HG03135 (cell line): ENCODE data around the gene CPZ.

Source experiments
- ATAC-seq: cut with Tn5 transposase; IDR thresholded peaks from one replicate; pipeline ENCODE4 v1.9.1; 2021; ENCODE audit warnings: mild to moderate bottlenecking, moderate library complexity; ENCODE audit not compliant: unreplicated experiment

The CPZ gene

DNA sequence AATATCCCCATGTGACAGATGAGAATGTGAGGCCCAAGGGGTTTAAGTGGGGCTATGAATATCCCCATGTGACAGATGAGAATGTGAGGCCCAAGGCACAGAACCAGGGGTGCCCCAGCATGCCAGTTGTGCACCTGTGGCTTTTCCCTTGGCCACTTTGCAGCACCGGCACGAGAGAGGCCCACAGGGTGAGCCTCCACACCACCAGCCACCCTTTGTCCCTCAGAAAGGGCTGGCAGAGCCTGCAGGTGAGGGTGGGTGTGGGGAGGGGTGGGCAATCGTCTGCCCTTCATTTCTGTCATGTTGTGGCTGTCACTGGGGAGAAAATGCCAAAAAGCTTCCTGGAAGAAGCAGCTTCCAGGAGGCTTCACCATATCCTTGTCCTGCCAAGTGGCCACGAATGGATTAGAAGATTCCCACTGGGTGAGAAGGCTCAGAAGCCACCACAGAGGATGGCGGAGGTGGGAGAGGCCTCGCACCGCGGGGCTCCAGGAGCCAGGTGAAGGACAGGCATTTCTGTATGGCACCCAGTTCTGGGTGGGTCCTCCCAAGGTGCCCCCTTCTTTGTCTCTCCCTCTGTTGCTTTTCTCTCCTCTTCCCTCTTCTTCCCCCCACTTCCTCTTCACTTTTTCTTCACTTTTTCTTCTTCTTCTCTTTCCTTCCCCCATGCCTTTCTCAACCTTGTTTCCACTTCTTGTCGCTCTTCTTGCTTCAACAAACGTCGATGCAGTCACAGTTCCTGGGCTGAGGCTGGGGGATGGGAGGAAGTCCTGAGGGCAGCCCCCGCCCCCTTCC lies 12.8 kb upstream of the CPZ start:
- no peak for ATAC-seq

DNA sequence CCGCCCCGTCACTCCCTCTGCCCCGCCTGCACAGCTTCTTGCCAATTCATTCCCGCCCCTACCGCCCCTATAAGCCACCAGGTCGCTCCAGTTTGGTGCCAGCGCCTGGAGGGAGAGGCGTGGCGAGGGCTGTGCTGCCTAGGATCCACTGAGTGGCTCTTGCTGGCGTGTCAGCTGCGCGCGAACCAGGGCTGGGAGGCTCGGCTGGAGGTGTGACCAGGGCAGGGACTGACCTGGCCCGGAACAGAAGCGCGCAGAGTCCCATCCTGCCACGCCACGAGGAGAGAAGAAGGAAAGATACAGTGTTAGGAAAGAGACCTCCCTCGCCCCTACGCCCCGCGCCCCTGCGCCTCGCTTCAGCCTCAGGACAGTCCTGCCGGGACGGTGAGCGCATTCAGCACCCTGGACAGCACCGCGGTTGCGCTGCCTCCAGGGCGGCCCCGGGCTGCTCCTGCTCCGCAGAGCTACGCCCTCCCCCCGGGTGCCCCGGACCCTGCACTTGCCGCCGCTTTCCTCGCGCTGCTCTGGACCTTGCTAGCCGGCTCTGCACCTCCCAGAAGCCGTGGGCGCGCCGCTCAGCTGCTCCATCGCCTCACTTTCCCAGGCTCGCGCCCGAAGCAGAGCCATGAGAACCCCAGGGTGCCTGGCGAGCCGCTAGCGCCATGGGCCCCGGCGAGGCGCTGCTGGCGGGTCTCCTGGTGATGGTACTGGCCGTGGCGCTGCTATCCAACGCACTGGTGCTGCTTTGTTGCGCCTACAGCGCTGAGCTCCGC lies 12.1 kb upstream of the CPZ start, which contains the start of gene GPR78:
GPR78 (plus strand) TSS at position 72 of the 773 bp plus-strand sequence; CDS start at position 663, 591 bp downstream.
- no peak for ATAC-seq

GRCh38 chr4:8581094-8581861 lies 11.3 kb upstream of the CPZ start:
- ATAC-seq, result no peak

DNA sequence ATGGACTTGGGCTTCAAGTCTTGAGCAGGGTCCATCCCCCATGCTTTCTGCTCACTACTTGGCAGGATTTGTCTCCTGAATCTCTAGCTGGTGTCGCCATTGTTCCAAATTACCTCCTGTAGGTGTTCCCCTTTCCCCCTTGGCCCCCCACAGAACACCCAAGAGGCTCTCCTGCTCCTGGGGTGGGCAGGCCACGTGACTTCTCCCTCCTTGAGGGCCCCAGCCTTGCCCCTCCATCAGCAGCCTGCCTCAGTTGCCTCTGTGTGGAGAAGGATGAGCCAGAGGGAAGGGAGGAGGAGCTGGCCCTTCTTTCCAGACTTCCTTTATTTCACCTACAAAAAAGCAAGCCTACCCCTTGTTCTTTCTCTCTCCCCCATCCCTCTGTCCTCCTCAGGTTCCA lies 10.5 kb upstream of the CPZ start:
- ATAC-seq, result no peak

DNA sequence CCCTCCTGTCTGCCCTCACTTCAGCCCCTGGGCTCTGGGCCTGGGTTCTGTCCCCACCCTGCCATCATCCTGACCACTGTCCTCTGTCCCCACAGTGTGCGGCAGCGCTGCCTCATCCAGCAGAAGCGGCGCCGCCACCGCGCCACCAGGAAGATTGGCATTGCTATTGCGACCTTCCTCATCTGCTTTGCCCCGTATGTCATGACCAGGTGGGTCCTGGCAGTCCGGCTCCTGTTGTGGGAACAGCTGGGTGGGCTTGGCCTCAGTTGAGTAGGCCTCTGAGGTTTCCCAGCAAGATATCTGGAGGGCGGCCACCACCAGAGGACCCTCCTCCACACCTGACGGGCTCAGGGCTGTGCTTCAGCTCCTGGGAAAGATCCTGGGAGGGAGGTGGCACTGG lies 10.1 kb upstream of the CPZ start:
- no peak for ATAC-seq

DNA sequence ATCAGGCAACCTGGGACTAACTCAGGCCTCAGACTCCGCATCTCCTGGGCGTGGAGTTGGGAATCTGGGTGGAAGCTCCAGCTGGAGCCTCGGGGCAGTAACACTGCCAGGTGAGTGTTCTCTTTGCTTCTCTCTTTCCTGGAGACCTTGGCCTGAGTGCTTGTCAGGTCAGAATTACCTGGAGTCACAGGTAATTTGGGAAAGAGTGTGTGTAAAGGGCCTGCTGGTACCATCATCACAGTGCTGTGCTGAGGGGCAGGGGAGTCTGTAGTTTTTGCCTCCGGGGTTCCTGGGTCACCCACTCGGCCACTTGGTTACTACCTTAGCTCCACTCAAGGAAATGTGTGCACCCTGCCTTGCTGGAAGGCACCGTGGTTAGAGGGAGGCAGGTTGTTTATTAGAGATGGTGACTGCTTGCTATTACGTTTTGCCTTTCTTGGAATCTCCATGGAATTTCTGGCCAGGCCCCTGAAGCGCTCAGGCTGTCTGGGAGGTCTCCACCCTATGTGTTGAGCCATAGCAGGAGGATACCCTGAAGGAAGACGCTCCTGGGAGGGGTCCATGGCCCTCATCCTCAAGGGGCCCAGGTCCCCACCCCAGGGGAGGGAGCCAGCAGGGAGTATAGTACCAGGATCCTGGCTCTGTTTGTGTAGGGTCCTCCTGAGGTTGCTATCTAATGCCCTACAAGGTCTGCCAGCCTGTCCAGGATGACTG lies 9.5 kb upstream of the CPZ start:
- ATAC-seq, result no peak

- no peak for ATAC-seq
Observed at GRCh38 chr4:8583655-8584025, 8.9 kb upstream of the CPZ start.

DNA sequence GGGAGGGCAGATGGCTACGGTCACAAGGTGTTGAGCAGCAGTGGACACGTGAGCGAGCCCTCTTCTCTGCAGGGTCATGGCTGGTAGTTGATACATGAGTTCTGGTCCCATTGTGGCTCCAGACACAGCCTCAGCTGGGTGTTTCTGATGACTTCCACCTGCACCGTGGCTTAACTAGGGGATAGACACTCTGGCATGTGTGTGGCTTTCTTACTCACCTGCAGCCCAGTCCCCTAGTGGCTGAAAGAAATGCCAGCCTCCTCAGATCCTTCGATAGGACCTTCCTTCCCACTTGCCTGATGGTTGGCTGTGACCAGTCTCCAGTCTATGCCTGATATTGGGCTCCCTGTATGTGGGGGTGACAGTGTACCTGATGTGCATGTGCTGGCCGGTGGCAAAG lies 7.4 kb upstream of the CPZ start:
- no peak for ATAC-seq

DNA sequence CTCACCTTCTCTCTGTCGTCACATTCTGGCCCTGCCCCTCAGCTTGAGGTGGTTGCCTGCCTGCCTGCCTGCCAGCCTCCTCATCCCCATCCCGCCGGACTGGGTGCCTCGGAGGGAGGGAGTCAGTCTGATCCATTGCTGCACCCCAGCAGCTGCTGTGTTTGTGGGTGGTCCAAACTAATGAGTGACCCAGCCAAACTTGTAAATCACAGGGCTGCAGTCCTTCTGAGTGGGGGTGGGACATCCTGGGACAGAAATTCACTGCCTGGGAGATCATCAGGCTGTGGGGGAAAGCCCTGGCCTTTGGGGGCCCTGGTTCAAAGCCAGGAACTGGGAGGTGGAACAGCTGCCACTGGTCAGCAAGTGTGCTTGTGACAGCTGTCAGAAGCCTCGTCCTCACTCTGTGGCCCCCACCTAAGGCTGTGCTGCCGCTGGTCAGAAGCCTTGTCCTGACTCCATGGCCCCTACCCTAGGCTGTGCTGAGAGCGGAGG lies 6.8 kb upstream of the CPZ start:
- ATAC-seq, result no peak

DNA sequence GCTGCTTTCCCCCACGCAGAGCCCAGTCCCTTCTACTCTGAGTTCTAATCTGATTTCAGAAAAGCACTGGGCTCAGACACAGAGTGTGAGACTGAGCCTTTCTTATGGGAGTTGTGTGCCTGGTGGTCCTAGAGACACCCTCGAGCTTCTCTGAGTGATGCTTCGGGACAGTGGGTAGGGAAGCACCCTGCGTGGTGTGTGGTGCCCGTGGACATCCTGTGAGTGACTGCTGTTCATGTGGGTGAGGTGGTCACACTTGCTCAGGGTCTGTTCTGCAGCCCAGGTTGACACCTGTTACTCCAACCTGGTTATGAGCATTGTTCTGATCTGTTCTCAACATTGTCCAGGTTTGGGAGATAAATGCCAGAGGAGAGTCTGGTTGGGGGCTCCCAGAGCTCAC lies 6.3 kb upstream of the CPZ start:
- no peak for ATAC-seq

- ATAC-seq, result no peak
Observed at GRCh38 chr4:8586671-8587468, 5.7 kb upstream of the CPZ start.

- no peak for ATAC-seq
Observed at GRCh38 chr4:8587469-8588195, 4.9 kb upstream of the CPZ start.

- ATAC-seq, result no peak
Observed at GRCh38 chr4:8588196-8588470, 4.4 kb upstream of the CPZ start.

GRCh38 chr4:8589336-8589735 lies 3.2 kb upstream of the CPZ start:
- ATAC-seq, result no peak

DNA sequence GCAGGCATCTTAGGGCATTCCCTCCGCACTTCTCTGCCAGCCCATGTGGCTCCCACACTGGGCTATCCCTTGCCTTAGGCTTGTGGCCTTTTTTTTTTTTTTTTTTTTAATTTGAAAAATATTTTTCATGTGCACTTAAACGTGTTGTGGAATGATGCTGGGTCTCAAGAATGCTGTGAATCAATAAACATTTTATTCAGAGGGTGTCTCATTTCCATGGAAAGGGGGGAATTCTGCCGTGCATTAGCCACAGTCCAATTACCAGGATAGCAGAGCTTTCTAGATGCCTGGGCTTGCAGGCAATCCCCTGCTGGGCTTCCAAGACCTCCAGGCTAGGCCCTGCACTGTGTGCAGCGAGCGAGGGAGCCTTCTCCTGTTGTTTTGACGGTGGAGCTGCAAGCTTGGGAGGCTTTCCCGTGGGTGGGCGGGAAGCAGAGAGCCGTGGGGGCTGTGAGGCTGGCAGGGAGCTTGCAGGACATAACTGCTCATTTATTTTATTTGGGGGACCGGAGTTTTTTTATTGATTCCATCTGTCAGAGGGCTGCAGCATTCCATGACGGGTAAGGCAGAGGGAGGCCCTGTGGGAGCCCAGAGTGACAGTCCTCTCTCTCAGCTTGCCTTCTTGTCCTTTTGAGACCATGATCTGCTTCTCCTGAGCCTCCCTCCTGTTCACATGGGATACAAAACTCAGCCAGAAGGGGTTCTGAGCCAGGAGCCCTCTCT lies 2.6 kb upstream of the CPZ start:
- ATAC-seq, result no peak

DNA sequence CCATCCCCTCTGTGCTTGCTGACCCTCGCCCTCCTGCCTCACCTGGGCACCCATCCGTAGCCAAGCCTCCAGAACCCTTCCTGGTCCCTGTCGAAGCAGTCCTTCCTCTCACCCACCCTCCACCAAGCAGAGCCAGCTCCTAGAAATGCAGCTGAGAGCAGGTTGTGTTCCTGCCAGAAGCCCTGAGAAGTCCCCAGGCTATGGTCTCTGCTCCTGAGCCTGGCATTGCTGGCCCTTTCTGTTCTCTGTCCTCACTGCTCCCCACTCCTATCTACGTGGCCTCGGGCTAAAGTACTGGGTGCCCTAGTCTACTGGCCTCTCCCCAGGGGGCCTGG lies 2.1 kb upstream of the CPZ start:
- no peak for ATAC-seq

GRCh38 chr4:8591114-8591513 lies 1.5 kb upstream of the CPZ start:
- no peak for ATAC-seq

DNA sequence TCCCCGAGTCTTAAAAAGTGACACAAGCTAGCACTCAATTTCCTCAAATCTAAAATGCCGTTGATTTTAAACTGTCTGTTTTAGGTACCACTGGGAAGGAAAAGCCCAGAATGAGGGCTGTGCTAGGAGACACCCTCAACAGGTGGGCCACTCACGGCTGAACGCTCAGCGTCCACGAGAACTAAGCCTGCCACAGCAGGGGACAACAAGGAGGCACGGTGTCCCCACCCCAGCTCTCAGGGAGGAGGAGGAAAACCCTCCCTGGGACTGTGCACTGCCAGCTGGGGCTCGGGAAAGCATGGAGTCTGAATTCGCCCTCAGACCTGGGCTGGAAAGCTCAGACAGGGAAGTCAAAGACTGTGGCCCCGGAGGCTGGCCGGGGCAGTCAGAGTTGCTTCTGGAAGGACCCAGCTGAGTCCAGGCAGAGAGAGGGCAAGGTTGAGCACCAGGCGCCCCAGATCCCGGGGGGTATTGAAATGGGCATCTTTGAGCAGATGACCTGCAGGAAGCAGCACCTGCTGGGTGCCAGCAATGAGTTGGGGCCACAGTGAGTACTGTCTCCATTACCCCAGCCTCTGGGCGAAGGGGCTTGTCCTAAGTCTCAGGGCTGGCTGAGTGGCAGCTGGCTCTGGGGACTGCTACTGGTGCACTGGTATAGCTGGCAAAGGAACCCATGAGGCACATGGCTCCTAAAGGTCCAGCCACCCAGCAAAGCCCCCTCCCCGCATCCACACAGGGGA lies 769 bp upstream of the CPZ start:
- ATAC-seq, result no peak
